ENCODE results near the gene PPM1L. TPM values are rescaled to one million over a fixed set of nuclear protein-coding genes. Genes with fewer than 3 reads are reported as not detected.

The PPM1L gene
- total and polyA plus RNA-seq, 2 of the 13 experiments (the other 11 are each of a cell fraction or from before 2014, with no cell fraction given), result 0.22 to 1.4 TPM

GRCh38 chr3:160754855-160755747, 930 bp upstream of the PPM1L start (continued):
- TF ChIP-seq ZNF558 (CRISPR knock-in tag; IDR thresholded peaks at IDR 0.05; ENCODE audit: borderline replicate concordance) (peak; percentile 77; the same call in 1 of the 2 replicates), MIER3 (CRISPR knock-in tag; IDR thresholded peaks at IDR 0.05; ENCODE audit: borderline replicate concordance) (no peak), HIC2 (CRISPR knock-in tag; IDR thresholded peaks at IDR 0.05; ENCODE audit: low read depth) (no peak), ZBTB49 (CRISPR knock-in tag; IDR thresholded peaks at IDR 0.05; ENCODE audit: borderline replicate concordance) (no peak), HMGA1 (CRISPR knock-in tag; conservative IDR thresholded peaks at IDR 0.05) (no peak), NKX3-1 (CRISPR knock-in tag; IDR thresholded peaks at IDR 0.05) (no peak)

All from HepG2 (cell line).